Measurements from ENCODE around the gene LKAAEAR1.

The LKAAEAR1 gene

GRCh38 chr20:64065062-64065973 is 18.9 kb downstream of the LKAAEAR1 start:
- TF ChIP-seq, protein P1, sequence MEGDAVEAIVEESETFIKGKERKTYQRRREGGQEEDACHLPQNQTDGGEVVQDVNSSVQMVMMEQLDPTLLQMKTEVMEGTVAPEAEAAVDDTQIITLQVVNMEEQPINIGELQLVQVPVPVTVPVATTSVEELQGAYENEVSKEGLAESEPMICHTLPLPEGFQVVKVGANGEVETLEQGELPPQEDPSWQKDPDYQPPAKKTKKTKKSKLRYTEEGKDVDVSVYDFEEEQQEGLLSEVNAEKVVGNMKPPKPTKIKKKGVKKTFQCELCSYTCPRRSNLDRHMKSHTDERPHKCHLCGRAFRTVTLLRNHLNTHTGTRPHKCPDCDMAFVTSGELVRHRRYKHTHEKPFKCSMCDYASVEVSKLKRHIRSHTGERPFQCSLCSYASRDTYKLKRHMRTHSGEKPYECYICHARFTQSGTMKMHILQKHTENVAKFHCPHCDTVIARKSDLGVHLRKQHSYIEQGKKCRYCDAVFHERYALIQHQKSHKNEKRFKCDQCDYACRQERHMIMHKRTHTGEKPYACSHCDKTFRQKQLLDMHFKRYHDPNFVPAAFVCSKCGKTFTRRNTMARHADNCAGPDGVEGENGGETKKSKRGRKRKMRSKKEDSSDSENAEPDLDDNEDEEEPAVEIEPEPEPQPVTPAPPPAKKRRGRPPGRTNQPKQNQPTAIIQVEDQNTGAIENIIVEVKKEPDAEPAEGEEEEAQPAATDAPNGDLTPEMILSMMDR (conservative IDR thresholded peaks at IDR 0.05; ENCODE audit: low read depth), result no peak
- no peak for DNase-seq (ENCODE audit: low spot score)
- POLR2A ChIA-PET (ENCODE audit: low non-redundant PET), result interaction anchor here (0.6 to 0.8 kb wide), 3 partner anchors 11 to 161 kb away, joined by 3 read pairs; no protein-coding TSS in a partner anchor
- CTCF ChIA-PET, result interaction anchor here (0.8 to 1.9 kb wide), 7 partner anchors 8 to 85 kb away, joined by 3 to 11 read pairs (median 4); partner anchors contain the start of gene LKAAEAR1
- peak overlapping the region; percentile 83 for H3K27ac ChIP-seq

DNA sequence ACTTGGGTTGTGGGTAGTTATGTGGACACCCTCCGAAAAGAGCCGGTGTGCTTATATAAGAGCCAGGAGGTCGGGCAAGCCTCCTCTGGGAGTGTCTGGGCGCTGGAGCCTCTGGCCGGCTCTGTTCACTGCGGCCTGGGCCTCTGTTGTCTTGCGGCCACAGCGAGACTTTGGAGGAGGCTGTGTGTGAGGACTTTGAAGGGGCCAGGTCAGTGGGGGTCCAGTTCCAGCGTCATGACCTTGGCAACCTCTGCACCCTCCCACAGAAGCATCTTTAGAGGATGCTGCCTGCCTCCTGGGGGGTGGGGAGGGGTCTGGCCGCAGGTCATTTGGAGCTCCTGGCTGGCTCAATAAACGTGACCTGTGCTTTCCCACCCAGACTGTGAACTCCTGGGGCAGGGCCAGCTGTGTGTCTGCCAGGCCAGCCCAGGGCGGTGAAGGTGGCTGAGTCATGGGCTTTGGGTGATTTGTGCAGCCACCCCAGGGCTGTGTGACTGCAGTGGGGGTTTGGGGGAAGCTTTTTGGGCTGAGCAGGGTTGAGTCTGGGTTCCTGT is 20.0 kb downstream of the LKAAEAR1 start:
- H3K27ac ChIP-seq, result peak overlapping the region; percentile 83
- ChIA-PET CTCF (interaction anchor here (0.8 to 1.9 kb wide), 4 partner anchors 15 to 77 kb away, joined by 3 to 11 read pairs (median 4); partner anchors contain the start of gene RGS19), POLR2A (ENCODE audit: low non-redundant PET) (interaction anchor here (0.6 kb wide), 1 partner anchor 414 kb away, joined by 7 read pairs; no protein-coding TSS in a partner anchor)
- TF ChIP-seq, protein P1 (conservative IDR thresholded peaks at IDR 0.05; ENCODE audit: low read depth), result no peak
- DNase-seq (ENCODE audit: low spot score), result peak; percentile 83

DNA sequence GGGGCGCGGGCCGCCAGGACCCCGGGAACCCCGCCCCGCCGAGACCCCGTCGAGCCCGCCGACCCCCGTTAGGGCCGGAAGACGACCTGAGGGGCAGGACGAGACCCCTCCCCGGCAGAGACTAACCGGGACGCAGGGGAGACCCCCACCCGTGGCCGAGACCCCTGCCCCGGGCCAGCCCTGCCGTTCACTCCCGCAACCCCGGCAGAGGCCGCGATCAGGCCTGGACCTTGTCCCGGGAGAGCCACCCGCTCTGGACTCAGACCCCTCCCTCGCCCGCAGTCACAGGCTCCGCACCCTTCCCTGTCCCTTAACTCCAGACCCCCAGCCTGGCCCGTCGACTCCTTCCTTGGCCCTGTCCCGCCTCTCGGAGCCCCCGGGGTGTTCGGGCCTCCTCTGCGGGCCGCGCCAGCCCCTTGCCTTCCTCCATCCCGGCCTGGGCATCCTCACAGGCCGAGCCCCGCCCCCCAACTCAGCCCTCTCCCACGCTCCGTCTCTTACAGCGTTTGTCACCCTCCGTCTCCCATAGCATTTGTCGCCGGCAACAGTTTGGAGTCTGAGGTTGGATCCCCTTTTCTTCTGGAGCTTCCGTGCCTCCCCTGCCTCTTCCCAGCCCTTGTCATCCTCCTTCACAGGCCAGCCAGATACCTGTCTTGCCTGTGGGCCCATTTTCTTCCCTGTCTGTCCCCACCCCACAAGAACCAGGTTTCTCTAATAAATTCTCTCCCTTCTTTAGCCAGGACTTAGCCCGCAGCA is 20.6 kb downstream of the LKAAEAR1 start:
- H3K27ac ChIP-seq, result peak overlapping the region; percentile 83
- ChIA-PET POLR2A (ENCODE audit: low non-redundant PET) (interaction anchor here (0.6 to 1.0 kb wide), 5 partner anchors 11 to 29 kb away, joined by 3 to 8 read pairs (median 5); no protein-coding TSS in a partner anchor), CTCF (interaction anchor here (1.0 to 6.5 kb wide), 6 partner anchors 13 to 25 kb away, joined by 4 to 98 read pairs (median 5); partner anchors contain the start of genes C20orf204 and RGS19)
- no peak for DNase-seq (ENCODE audit: low spot score)
- TF ChIP-seq, protein P1 (conservative IDR thresholded peaks at IDR 0.05; ENCODE audit: low read depth), result no peak

DNA sequence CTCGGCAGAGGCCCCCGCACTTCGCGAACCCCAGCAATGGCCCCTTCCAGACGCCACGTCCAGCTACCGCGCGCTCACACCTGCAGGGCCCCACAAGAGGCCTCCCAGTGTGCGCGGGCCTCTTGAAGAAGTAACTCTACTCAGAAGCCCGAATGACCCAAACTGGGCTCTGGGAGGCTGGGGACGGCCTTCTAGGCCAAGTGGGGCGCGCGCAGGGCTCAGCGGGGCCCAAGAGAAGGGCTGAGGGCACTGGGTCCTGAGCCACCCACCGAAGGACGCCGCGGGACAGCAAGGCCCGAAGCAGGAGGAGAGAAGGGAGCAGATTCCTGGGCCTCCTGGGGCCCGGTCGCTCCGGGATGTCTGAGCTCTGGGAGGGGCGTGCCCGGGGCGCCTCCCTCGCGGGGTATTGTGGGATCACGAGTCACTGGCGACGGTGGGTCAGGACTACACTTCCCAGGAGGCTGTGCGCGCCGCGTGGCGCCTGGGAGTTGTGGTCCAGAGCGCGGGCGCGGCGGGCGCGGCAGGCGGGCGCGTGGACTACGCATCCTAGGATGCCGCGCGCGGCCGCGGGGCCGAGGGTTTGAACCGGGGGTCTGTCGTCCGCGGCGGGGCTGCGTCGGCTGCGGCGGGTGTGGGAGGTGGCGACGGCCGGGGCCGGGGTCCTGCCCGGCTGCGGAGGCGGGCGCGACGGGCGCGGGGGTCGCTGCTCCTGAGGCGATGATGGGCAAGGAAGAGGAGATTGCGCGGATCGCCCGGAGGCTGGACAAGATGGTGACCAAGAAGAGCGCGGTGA is 21.4 kb downstream of the LKAAEAR1 start, which contains the start of gene TCEA2:
Gene TCEA2 (plus strand): TSS at position 603 of the 793 bp plus-strand sequence. CDS start 115 bp downstream, at position 718.
- CTCF ChIA-PET, result interaction anchor here (1.0 to 6.5 kb wide), 3 partner anchors 13 to 24 kb away, joined by 4 to 98 read pairs (median 6); partner anchors contain the start of gene C20orf204
- peak; percentile 99 for DNase-seq (ENCODE audit: low spot score)
- POLR2A ChIA-PET (ENCODE audit: low non-redundant PET), result interaction anchor here (0.6 to 1.0 kb wide), 6 partner anchors 10 to 199 kb away, joined by 3 to 8 read pairs (median 4); no protein-coding TSS in a partner anchor
- H3K27ac ChIP-seq, result peak within 1 kb of the TSS; percentile 83
- TF ChIP-seq, protein P1 (conservative IDR thresholded peaks at IDR 0.05; ENCODE audit: low read depth), result no peak

GRCh38 chr20:64062276-64062595 is 22.0 kb downstream of the LKAAEAR1 start:
- POLR2A ChIA-PET (ENCODE audit: low non-redundant PET), result interaction anchor here (0.8 to 1.0 kb wide), 2 partner anchors 25 to 199 kb away, joined by 3 to 4 read pairs; no protein-coding TSS in a partner anchor
- peak overlapping the region; percentile 83 for H3K27ac ChIP-seq
- CTCF ChIA-PET, result interaction anchor here (1.0 to 6.5 kb wide), 3 partner anchors 12 to 24 kb away, joined by 4 to 98 read pairs (median 6); partner anchors contain the start of gene C20orf204
- TF ChIP-seq, protein P1 (conservative IDR thresholded peaks at IDR 0.05; ENCODE audit: low read depth), result no peak
- no peak for DNase-seq (ENCODE audit: low spot score)

All from RWPE1 (cell line).